Keratinocyte (primary cell): ENCODE measurements around the gene WNT6. TPM values are rescaled to one million over a fixed set of nuclear protein-coding genes. Genes with fewer than 3 reads are reported as not detected.

Experiments used
- DNase-seq: peaks from one replicate; pipeline ENCODE4 v3.0.0-alpha.2; 2011; ENCODE audit warnings: low read depth, missing footprints, low spot score
- FAIRE-seq: peaks from 2 replicates; lab custom pipeline; 2011; peaks lifted over from hg19 to GRCh38; lab: Jason Lieb, UNC
- H2AFZ ChIP-seq: 2 replicates; pipeline ENCODE4 v1.6.0; 2012; ENCODE audit warnings: low read length, control low read depth, inconsistent platforms; ENCODE audit not compliant: control insufficient read depth
- H3K27ac ChIP-seq: 2 replicates; pipeline ENCODE4 v1.5.1; 2011; ENCODE audit warnings: low read length; ENCODE audit not compliant: control insufficient read depth, insufficient read depth
- H3K27me3 ChIP-seq: 3 replicates; pipeline ENCODE4 v1.6.0; 2011; ENCODE audit warnings: low read length; ENCODE audit not compliant: control insufficient read depth, insufficient read depth; ENCODE audit errors: extremely low read depth
- H3K36me3 ChIP-seq, 2 experiments: 2 replicates in 1 of 2; 3 replicates in 1 of 2; pipeline ENCODE4 v1.5.1; 2011; ENCODE audit warnings: low read length in 2 of 2, mild to moderate bottlenecking in 1 of 2; ENCODE audit not compliant: control insufficient read depth in 2 of 2, insufficient read depth in 2 of 2; ENCODE audit errors: extremely low read depth in 1 of 2
- H3K4me1 ChIP-seq: 3 replicates; pipeline ENCODE4 v1.5.1; 2011; ENCODE audit warnings: low read length; ENCODE audit not compliant: control insufficient read depth, insufficient read depth; ENCODE audit errors: extremely low read depth
- H3K4me2 ChIP-seq: 3 replicates; pipeline ENCODE4 v1.6.0; 2011; ENCODE audit warnings: low read depth, low read length; ENCODE audit not compliant: control insufficient read depth, insufficient read depth; ENCODE audit errors: extremely low read depth
- H3K4me3 ChIP-seq, 3 experiments: fragments of 200-600 bp in 1 of 3; sonication (generic) in 1 of 3; 2 replicates in 2 of 3; 3 replicates in 1 of 3; pipeline ENCODE4 v1.5.1; 2011 to 2016; ENCODE audit warnings: low read length in 3 of 3, mild to moderate bottlenecking in 3 of 3, control low read depth in 2 of 3, inconsistent platforms in 1 of 3, low read depth in 1 of 3, mixed read lengths in 1 of 3, mixed run types in 1 of 3, moderate library complexity in 1 of 3; ENCODE audit not compliant: control insufficient read depth in 2 of 3, insufficient read depth in 2 of 3; ENCODE audit errors: extremely low read depth in 1 of 3
- H3K79me2 ChIP-seq: 2 replicates; pipeline ENCODE4 v1.6.0; 2012; ENCODE audit warnings: low read length; ENCODE audit not compliant: control insufficient read depth, insufficient read depth
- H3K9ac ChIP-seq: 3 replicates; pipeline ENCODE4 v1.6.0; 2011; ENCODE audit warnings: low read length; ENCODE audit not compliant: control insufficient read depth, insufficient read depth; ENCODE audit errors: extremely low read depth
- H3K9me1 ChIP-seq: 3 replicates; pipeline ENCODE4 v1.6.0; 2011; ENCODE audit warnings: low read length; ENCODE audit not compliant: control insufficient read depth, insufficient read depth; ENCODE audit errors: extremely low read depth
- H3K9me3 ChIP-seq: 2 replicates; pipeline ENCODE4 v1.5.1; 2012; ENCODE audit warnings: low read depth, low read length; ENCODE audit not compliant: control insufficient read depth
- H4K20me1 ChIP-seq: 3 replicates; pipeline ENCODE4 v1.6.0; 2011; ENCODE audit warnings: low read length; ENCODE audit not compliant: control insufficient read depth, insufficient read depth; ENCODE audit errors: extremely low read depth
- EZH2 ChIP-seq: IDR thresholded peaks from one replicate; pipeline ENCODE4 v1.6.1; 2012; ENCODE audit warnings: inconsistent platforms, mild to moderate bottlenecking, low read length, moderate library complexity
- dilution Hi-C: fragments of 300-500 bp; cut with MboI; formaldehyde crosslinking; loops from one replicate; pipeline ENCODE4 v1.7.0; 2020; ENCODE audit warnings: low sequenced_read_pairs; ENCODE audit not compliant: extremely low pct_ligation_motif_present
- polyA plus RNA-seq, 5 experiments: library from polyadenylated mRNA; depleted of rRNA in 3 of 5; stranded (reverse) in 3 of 5; stranded (forward) in 1 of 5; unstranded in 1 of 5; fragments of >200 nt; gene quantifications; 1 replicate in 1 of 5; 2 replicates in 3 of 5; 3 replicates in 1 of 5; pipeline versions ENCODE4 v1.2.1 to v1.2.3, GENCODE V29; 2011 to 2012; ENCODE audit warnings: missing spikeins in 2 of 5, low read depth in 1 of 5, low replicate concordance in 1 of 5
- TF ChIP-seq, protein P1 (sequence below), 3 experiments: IDR thresholded peaks in 1 of 3; conservative IDR thresholded peaks in 1 of 3; optimal IDR thresholded peaks in 1 of 3; 2 replicates in 2 of 3; 3 replicates in 1 of 3; pipeline versions ENCODE3 to v1.5.1; 2011; ENCODE audit warnings: low read length in 3 of 3, mild to moderate bottlenecking in 3 of 3, moderate library complexity in 2 of 3, control low read depth in 1 of 3, inconsistent platforms in 1 of 3; ENCODE audit not compliant: insufficient read depth in 2 of 3; ENCODE audit errors: extremely low read depth in 1 of 3

Gene WNT6
- polyA plus RNA-seq, 1 donor (not counting 4 experiments of a cell fraction or from before 2014, with no cell fraction given): not detected

DNA sequence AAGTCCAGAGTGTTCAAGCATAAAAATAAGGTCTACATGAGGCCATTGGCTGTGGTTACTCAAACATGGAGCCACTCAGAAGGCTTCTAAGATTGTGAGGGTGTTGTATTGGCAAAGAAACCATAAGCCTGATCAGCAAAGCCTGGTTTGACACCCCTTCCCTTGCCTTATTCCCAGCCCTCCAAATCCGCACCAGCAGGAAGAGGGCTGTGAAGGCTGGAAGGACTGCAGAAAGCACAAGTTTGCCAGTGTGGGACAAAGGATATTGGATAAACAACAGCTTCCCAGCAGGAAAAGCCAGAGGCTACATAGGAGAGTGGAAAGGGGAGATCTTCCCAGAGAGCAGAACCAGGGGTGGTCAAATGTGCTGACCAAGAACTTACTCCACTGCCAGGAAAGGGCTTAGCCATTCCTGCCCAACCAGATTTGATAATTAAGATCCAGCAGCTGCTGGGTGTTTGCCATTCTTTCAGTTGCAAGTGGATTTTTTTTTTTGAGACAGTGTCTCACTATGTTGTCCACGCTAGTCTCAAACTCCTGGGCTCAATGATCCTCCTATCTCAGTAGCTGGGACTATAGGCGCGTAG, 26.5 kb upstream of the WNT6 start:
- no peak for DNase-seq
- no peak for TF ChIP-seq EZH2
- TF ChIP-seq, protein P1, sequence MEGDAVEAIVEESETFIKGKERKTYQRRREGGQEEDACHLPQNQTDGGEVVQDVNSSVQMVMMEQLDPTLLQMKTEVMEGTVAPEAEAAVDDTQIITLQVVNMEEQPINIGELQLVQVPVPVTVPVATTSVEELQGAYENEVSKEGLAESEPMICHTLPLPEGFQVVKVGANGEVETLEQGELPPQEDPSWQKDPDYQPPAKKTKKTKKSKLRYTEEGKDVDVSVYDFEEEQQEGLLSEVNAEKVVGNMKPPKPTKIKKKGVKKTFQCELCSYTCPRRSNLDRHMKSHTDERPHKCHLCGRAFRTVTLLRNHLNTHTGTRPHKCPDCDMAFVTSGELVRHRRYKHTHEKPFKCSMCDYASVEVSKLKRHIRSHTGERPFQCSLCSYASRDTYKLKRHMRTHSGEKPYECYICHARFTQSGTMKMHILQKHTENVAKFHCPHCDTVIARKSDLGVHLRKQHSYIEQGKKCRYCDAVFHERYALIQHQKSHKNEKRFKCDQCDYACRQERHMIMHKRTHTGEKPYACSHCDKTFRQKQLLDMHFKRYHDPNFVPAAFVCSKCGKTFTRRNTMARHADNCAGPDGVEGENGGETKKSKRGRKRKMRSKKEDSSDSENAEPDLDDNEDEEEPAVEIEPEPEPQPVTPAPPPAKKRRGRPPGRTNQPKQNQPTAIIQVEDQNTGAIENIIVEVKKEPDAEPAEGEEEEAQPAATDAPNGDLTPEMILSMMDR (optimal IDR thresholded peaks at IDR 0.05 in 1 of 3, IDR thresholded peaks at IDR 0.05 in 1 of 3, conservative IDR thresholded peaks at IDR 0.05 in 1 of 3; ENCODE audit: extremely low read depth in 1 of 3, insufficient read depth in 2 of 3, low read length in 3 of 3): no peak
- peaks cover 4% of the 10 kb centered on the region for H3K4me1 ChIP-seq
- no peaks in the 10 kb centered on the region for H4K20me1 ChIP-seq
- dilution Hi-C loops: no loop called here
- no peak overlapping the region for H3K9ac ChIP-seq
- no peak overlapping the region for H2AFZ ChIP-seq
- H3K36me3 ChIP-seq: no peaks in the 10 kb centered on the region
- no peak overlapping the region for H3K27ac ChIP-seq
- FAIRE-seq: no peak
- no peak overlapping the region for H3K4me2 ChIP-seq
- no peaks in the 10 kb centered on the region for H3K9me3 ChIP-seq
- H3K79me2 ChIP-seq: no peaks in the 10 kb centered on the region
- peaks cover 30% of the 10 kb centered on the region for H3K27me3 ChIP-seq
- no peaks in the 10 kb centered on the region for H3K9me1 ChIP-seq
- H3K4me3 ChIP-seq: no peak overlapping the region

DNA sequence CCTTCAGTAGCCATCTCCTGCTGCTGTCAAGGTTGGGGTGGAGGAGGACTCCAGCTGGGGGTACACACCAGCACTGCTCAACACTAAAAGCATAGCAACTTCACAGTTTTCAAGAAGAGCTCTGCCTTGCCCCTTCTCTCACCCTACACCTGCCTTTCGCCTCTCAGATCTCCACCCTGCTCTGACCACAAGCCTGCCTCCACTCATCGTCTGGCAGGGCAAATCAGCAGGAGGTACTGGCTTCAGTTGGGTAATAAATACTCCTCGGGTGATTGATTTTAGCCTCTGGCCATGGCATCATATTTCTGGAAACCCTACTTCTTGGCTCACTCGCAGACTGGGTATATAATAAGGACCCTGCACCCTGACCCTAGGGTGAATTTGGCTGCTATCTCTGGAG, 24.9 kb upstream of the WNT6 start:
- no peak for TF ChIP-seq EZH2
- TF ChIP-seq, protein P1 (optimal IDR thresholded peaks at IDR 0.05 in 1 of 3, IDR thresholded peaks at IDR 0.05 in 1 of 3, conservative IDR thresholded peaks at IDR 0.05 in 1 of 3; ENCODE audit: extremely low read depth in 1 of 3, insufficient read depth in 2 of 3, low read length in 3 of 3): no peak
- no peaks in the 10 kb centered on the region for H3K36me3 ChIP-seq
- peaks cover 7% of the 10 kb centered on the region for H3K4me1 ChIP-seq
- no peak for DNase-seq
- no peaks in the 10 kb centered on the region for H4K20me1 ChIP-seq
- no peak overlapping the region for H3K9ac ChIP-seq
- H3K27ac ChIP-seq: no peak overlapping the region
- H3K4me2 ChIP-seq: no peak overlapping the region
- no peaks in the 10 kb centered on the region for H3K9me1 ChIP-seq
- dilution Hi-C loops: no loop called here
- no peaks in the 10 kb centered on the region for H3K79me2 ChIP-seq
- H3K27me3 ChIP-seq: peaks cover 30% of the 10 kb centered on the region
- H2AFZ ChIP-seq: no peak overlapping the region
- H3K4me3 ChIP-seq: no peak overlapping the region
- no peaks in the 10 kb centered on the region for H3K9me3 ChIP-seq
- no peak for FAIRE-seq
